AML-193 (cell line): ENCODE results near the gene DLG5.

Source experiments
- DNase-seq, 2 experiments: peaks; one replicate each; lab custom pipeline; 2025; lab: John Stamatoyannopoulos, UW

Gene DLG5

DNA sequence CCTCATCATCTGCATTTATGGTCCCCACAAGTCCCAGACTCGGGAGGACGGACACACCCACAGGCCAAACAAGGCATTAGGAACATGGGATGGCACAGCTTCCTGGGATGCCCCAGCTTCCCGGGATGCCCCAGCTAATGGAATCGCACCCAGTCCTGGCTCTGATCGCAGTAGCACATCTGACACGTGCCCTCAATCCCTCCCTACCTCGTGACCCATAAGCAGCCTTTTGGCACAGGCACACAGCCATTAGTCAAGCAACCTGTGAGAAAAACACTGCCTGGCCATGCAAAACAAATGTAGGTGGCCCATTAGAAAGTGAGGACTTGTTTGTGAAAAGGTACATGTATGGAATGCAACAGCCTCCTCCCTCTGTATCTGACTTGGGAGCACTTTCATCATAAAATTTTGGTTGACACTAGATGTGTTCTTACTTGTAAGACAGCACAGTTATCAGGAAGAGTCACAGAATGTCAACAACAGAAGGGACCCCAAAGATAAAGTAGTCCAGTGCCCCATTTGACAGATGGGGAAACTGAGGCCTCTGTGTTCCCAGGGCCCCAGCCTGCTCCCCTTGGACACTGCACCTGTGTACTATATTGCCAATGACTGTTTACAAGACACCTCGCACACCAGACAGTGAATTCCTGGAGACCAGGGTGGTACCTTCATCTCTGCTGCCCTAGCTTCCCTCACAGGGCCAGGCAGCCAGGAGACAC, 34.4 kb downstream of the DLG5 start:
- DNase-seq: no peak

DNA sequence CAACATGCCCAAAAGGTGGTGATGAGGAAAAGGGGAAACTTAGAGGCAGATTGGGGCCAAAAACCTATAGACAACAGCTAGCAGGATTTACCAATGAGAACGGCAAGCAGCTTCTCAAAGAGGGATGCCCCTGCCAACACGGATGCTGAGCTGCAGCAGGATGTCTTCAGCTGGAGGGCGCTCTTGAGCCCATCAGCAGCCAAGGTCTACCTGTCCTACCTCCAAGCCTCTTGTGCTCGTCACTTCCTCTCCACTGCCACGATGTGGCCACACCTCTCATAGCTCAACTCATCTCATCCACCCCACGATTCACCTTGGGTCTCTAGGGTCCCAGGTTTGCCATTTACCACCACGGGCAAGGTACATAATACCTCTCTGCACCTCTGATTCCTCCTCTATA, 36.5 kb downstream of the DLG5 start:
- DNase-seq: no peak

DNA sequence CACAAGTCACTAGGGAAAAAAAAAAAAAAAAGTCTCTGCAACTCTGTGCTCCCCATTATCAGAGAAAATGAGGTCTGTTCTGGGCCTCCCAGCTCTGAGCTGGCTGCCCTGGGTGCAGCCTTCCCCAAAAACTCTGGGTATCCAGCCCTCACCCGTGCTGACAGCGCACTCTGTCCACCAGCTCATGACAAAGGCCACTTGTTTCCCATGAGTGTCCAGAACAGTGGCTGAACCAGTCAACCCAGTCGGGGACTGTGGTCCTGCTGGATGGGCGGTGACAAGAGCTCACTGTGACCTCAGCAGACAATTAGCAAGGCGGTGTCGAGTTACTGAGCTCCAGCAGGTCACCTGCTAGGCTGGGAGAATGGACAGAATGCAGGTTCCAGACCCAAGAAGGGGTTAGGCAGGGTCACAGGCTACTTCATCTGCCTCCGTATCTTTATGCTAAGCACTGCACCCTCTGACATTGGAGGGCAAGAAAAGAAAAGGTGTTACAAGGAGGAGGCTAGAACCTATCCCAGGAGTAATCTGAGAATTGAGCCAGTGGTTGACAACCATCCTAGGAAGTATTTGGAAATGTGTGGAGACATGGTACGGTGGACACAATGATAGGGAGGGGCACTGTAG, 37.2 kb downstream of the DLG5 start:
- DNase-seq: no peak

DNA sequence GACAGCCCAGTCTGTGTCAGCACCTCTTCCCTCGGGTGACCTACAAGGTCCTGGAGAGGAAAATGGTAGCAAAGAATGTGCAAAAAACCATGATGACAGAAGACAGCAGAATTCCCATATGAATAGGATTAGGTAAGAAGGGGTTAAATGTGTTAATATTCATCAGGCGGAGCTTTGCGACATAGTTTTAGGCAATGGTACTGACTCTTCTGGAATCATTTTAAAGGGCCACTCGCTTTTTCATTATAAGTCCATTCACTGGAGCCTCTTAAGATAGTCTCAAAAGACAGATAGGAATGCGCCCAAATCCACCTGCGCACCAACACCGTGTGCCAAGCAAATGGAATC, 38.2 kb downstream of the DLG5 start:
- no peak for DNase-seq

DNA sequence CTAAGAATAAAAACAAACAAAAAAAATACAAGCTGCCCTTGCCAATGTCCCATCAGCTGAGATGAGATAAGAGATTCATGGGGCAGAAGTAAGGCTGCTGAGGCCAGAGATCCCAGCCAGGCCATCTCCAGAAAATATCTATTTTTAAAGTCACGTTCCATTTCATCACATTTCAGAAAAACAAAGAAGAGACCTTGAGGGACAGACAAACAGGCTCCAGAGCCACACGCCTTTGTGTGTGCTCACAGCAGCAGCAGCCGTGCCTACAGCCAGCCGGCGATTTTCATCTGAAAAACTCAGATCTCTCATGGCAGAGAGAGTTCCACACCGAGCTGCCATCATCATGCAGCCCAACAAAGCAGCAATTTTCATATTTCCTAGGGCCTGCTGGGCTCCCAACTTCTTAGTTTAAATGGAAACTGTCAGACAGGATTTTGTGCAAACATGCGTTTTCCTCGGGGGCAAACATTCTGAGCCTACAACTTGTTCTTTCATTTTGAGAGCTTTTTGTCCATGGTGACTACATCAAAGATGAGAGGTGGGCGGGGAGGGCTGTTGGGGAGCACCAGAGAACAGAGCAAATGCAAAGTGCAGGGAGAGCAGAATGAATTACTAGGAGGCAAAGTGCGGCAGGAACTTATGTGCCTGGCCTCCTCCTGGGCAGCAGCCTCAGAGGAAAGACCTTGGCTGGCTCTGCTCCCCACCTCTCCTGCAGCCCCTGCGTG, 38.8 kb downstream of the DLG5 start:
- no peak for DNase-seq

DNA sequence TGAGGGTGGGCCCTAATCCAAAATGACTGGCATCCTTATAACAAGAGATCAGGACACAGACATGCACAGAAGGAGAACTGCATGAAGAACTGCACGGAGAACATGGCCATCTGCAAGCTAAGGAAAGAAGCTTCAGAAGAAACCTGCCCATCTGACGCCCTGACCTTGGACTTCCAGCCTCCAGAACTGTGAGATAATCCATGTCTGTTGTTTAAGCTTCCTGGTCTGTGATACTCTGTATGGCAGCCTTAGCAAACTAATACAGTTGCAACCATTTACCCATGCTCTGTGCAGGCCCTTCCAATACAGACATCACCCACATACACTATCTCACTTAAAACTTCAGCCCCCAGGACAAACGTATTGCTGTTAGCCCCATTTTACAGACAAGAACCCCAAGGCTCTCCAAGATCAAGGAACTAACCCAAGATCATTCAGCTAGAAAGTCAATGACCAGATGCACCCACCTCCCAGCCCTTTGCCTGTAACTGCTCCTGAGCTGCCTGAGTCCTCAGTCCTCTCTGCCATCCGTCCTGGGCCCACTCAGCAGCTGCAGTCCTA, 39.7 kb downstream of the DLG5 start:
- DNase-seq: no peak

DNA sequence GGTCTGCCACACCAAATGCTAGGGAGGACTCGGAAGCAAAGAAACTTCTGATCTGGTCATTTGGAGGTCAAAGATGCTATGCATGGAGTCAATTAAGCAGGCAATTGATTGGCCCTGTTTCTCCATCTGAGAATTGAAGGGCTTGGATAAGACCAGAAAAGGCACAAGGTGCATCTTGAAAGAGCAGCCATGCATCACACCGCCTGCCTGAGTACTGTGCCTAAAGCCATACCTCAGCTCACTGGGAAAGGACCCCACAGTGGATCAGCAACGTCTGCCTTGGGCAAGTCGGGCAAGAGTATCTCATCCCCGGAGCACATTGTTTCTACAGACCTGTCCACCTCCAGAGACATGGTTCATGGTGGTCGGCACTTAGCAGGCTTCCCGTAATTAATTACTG, 42.4 kb downstream of the DLG5 start:
- no peak for DNase-seq

DNA sequence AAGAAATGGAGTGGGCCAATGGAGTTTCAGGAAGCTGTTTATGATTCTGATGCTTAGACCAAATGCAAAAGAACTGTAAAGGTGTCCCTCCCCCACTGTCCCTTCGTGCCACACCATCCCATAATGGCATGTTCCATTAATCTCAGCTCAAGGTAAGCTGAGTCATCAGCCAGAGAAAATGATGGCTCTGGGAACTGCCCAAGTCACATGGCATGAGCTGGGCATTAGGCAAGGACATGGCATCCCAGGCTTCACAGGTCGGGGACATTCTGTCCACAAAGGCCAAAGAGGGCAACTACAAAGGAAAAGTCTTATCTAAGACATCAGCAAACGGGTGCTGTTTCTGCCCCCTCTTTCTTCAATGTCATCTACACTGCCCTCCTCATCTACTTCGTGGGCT, 44.9 kb downstream of the DLG5 start:
- no peak for DNase-seq

DNA sequence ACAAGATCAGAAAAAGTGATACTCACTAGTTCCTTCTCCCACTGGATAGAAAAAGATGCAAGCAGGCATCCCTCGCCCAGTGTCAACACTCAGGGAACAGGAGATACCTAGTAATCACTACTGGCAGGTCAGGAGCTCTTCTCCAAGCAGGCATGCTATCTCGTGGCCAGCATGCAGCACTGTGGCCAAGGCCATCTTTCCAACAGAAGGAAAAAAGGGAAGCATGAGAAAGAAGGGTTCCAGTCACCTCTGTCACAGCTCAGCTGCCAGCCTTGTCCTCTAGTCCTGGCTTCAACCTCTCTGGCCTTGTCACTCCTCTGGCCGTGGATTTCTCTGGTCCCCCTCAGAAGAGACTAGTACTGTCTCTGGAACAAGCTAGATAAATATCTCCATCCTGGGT, 45.3 kb downstream of the DLG5 start:
- no peak for DNase-seq

DNA sequence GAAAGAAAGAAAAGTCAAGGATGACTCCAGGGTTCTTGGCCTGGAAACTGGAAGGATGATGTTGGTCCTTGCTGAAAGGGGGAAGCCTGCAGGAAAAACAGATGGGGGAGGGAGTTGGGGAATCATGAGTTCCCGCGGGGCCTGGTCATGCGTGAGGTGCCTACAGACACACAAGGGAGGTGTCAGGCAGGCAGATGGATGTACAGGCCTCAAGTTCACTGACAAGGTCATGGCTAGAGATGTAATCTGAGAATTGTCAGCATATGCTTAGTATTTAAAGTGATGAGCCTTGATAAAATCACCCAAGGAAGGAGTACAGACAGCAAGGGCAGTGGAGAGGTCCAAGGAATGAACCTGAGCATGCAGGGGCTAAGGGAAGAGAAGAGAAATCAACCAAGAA, 46.8 kb downstream of the DLG5 start:
- no peak for DNase-seq

DNA sequence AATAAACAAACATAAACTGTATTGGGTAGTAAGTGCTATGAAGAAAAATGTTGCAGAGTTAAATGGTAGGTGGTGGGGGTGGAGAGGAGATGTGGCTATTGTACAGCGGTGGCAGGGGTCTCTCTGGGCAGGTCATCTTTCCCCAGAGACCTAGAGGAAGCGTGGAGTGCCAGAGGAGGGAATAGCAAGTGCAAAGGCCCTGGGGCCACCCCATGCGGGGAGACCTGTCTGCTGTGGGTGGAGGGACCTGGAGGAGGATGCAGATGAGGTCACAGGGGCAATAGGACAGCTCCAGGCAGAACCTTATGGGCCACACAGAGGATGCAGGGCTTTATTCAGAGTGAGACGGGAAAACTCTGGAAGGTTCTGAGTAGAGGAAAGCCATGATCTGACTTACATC, 47.5 kb downstream of the DLG5 start:
- DNase-seq: no peak

DNA sequence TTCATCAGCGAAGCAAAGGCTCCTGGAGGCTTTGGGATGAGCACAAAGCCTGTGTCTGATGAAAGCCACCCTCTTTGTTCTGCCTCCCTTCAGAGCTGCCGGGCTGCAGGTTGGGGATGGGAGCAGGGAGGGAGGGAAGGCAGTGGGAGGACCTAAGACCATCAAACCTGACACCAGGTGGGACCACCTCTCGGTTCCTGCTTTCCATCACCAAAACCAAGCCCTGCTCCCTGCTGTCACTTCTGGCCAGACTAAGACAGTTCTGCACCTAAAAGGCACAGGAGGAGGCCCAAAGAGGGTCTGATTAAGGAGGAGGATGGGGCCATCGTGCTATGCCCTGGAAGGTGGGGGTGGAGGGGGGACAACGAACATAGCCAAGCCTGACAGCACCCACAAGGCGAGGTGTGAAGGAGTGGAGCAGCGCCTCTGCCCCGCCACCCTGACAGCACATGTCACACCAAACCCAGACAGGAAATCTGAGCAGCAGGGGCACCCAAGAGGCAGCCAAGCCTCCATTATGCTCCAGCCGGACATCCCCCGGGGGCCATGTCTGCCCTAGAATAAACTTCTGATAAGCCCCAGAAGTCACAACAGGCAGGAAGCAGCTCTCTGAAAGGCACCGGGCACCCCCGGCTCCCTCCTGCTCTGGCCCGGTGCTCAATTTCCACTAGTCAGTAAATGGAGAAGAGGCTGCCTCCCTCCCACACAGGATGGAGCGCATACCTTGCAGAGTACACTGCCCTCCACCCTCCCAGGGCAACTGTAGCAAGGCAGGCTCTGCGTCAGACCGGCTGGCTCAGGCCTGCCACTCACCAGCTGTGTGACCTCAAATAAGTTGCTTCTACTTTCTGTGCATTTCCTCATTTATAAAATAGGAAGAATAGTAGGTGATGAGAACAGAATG, 48.9 kb downstream of the DLG5 start:
- DNase-seq: peak; percentile 2 to 3

DNA sequence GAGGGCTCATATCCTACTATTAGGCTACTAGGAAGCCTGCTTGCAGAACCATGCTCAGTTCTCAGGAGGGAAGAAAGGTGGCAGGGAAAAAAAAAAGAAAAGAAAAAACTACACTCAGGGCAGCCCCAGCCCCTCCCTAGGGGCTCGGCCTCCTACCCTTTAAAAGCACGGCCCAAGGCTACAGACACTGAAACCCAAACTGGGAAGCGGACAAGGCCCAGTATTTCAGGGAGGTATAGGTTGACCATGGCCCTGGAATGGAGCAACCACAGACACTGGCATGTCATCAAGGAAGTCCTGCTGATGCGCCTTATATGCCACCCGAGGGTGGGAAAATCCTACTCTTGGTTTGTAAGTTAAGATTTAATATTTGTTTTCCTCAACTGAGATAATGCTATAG, 50.8 kb downstream of the DLG5 start:
- DNase-seq: no peak

DNA sequence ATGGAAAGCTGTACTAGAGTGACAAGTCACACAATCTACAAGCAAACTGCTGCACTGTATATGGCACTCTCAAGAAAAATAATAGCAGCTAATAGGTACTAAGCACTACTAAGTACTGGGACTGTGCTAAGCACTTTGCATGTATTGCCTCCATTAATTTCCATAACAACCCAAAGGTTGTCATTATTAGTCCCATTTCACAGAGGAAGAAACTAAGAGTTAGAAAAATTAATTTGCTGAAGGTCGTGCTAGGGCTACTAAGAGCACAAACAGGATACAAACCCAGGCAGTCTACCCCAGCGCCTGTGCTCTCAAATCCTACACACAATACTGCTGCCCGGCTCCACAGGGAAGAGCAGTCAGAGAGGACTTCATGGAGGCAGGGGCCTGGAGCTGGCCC, 51.7 kb downstream of the DLG5 start:
- DNase-seq: no peak

DNA sequence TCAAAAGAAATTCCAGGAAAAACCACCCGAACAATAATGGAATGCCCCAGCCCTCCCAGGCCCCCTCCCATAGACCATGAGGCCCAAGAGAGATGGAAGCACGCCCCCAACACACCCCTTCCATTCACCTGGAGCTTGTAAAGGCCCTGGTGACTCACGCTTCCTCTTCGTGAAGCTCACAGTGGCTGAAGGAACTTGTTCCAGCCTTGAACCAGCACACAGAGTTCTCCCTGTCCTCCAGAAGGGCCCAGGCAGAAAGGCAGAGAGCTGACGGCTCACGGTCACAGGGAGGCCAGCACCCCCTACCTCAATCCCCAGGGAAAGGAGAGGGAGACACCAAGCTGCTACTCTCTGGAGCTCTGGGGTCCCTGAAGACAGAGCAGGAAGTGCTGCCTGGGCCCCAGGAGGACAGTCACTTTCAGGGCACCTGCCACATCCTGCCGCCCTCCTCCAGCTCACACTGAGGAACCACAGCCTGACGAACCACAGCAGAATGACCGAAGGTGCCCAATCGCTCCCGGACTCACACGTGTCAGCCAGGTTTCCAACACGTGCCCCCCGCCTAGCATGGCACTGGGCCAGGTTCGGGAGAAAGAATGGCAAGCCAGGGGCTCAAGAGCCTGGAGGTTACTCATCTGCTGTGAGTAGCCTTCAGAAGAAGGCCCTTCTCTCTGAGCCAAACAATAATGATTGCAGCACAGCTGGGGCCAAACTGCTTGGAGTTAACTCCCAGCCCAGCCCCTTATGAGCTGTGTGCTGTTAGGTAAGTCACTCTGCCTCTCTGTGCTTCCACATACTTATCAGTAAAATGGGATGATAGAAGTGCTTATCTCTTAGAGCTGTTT, 52.8 kb downstream of the DLG5 start:
- peak; percentile 20 for DNase-seq

DNA sequence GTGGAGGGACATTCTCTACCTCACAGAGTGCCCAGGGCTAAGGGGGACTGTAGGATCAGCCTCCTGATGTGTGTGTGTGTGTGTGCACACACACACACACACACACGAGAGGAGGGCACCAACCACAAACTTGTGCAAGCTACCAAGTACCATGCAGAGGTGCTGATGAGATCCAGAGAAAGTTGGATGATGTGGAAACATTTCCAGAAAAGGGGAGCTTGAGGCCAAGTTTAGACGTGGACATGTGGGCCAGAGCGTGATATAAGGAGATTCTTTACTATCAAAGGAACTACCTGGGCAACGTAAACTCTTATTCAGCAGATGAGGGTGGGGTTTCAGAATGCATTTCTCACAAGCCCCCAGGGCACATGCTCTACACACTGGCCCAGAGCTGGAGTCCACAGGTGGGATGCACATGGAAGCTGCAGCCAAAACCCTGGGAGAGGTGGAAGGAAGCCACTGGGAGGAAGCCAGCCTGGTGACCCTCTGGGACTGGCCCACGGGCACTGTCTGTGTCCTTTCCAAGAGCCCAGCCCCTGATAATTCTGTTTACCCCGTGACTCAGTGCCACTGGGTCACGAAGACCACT, 53.5 kb downstream of the DLG5 start:
- DNase-seq: no peak

DNA sequence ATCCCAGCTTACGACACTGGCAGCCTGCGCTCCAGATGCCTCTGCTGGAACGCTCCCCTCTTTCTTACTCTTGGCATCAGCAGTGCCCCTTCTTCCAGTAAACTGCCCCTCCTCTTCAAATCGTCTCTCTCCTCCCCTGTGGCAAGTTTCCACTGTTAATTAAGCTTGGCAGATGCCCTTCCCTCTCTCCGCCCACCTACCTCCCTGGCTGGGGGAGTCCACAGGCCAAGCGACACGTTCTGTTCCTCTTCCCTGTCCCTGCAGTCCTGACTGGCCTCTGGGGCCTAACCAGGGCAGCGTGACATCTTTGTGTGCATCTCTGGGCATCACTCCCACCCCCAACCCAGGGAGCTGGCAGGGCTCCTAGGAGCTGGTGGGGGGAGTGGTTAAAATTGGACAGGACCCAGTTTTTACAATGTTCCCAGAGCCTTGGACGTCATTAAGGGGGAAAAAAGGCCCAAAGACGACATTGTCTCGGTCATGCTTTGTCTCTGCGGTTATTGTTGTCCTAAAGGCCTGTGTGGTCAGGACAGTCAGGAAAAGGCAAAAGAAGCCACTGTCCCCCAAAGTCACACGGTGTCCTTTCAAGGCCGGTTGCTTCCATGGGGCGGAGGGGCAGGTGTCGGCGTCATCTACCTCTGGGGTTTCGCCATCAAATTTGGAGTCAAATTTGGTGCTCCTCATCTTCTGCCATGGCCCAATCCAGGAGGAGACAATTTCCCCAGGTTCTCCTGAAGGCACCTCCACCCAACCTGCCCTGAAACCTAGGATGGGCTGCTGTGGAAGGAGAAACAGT, 54.2 kb downstream of the DLG5 start:
- DNase-seq: no peak

DNA sequence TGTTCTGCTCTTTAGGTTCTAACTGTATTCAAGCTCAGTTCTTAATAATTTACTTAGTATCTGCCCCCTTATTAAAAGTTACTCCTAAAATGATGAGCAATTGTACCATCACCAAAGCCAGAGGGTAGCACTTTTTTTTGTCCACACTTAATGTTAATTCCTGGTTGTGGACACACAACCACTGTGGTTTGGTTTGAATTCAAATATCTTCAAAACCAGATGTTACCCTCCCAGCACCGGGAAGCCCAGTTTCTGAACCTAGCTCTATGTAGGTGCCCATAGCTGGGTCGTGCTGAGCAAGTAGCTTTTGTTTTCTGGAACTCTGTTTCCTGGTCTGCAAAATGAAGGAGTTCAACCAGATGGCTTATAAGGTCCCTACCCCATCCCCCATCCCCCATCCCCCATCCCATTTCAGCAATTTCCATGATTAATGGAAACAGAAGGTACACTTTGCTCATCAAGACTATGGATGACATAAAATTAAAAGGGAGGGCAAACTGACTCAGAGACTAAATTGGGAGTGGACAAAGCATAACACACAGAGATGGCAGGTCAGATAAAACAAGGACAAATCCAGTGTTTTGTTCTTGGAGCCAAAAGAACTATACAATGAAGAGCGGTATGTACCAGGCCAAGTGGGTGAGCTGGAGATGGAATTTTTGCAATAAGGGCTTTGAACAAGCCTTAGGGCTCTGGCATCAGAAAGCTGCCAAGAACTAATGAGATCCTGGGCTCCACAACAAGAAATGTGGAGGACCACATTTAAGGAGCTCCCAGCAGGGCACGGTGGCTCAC, 56.7 kb downstream of the DLG5 start:
- DNase-seq: no peak

DNA sequence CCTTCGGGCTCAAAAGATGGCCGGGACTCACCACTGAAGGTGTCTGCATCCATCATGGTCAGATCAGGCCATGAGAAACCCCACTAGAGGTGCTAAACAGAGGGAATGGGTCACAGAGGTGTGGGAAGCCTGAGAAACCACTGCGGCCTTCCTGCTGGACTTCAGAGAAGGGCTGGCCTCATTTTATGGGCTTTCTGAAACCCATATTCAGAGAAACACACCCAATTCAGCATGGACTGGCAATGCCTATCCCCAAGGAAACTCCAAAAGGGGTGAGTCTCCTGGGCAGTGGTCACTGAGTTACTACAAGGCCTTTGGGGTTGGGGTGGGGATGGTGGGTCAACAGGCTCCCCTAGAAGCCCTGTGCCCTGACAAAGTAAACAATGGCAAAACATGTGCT, 58.0 kb downstream of the DLG5 start:
- DNase-seq: no peak
